ENCODE measurements around the gene PSAP.
"Not testable (repeated sequence)": the region's sequence is repeated elsewhere in the genome, so short reads cannot be mapped to it uniquely, and the experiment has no call there.

PSAP gene

DNA sequence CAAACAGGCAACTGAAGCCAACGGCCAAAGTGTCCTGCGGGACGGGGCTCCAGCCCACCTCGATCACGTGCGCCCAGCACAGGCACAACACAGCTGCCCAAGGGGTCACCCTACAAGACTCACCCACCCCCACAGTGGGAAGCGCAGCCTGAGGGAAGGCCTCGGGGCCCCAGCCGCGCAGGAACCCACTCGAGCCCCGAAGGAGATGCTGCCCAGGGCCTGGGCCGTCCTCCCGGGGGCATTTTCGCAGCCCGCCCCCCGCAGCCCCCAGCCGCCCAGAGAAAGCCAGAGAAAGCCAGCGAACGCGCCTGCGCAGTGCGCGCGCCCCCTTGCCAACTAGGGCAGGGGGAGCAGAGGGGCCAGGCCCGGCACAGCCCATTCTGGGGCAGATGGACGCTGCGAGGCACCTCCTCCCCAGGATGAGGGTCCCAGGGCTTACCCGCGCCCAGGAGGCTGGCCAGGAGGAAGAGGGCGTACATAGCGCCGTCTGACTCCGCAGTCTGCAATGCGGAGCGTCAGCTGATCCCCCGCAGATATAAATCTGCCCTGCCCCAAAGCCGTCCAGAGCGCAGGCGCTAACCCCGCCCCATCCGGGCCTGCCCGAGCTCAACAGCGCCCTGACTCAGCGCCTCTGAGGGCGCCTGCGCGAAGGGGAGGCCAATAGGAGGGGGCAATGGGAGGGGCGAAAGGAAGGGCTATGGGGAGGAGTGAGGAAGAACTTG lies at the start of gene PSAP:
TSS of gene PSAP (minus strand) at position 509 of the 722 bp plus-strand sequence. CDS start at position 479, 30 bp downstream.
- H3K36me3 ChIP-seq (ENCODE audit: control insufficient read depth, insufficient read depth, low read length, severe bottlenecking) = peaks cover 6% of the 10 kb centered on the region
- peaks cover 44% of the 10 kb centered on the region for H3K4me1 ChIP-seq (ENCODE audit: control insufficient read depth, insufficient read depth, low read length)
- peak within 1 kb of the TSS; percentile 96 for H3K9ac ChIP-seq (ENCODE audit: low read length)
- peak within 1 kb of the TSS; percentile 94 for H3K4me3 ChIP-seq (ENCODE audit: low read length)
- no peaks in the 10 kb centered on the region for H3K9me3 ChIP-seq (ENCODE audit: control insufficient read depth, low read length)
- peak; percentile 99 for DNase-seq (ENCODE audit: low read depth)
- H3K27me3 ChIP-seq (replicated peaks; ENCODE audit: control insufficient read depth, insufficient read depth, low read length) = no peaks in the 10 kb centered on the region

DNA sequence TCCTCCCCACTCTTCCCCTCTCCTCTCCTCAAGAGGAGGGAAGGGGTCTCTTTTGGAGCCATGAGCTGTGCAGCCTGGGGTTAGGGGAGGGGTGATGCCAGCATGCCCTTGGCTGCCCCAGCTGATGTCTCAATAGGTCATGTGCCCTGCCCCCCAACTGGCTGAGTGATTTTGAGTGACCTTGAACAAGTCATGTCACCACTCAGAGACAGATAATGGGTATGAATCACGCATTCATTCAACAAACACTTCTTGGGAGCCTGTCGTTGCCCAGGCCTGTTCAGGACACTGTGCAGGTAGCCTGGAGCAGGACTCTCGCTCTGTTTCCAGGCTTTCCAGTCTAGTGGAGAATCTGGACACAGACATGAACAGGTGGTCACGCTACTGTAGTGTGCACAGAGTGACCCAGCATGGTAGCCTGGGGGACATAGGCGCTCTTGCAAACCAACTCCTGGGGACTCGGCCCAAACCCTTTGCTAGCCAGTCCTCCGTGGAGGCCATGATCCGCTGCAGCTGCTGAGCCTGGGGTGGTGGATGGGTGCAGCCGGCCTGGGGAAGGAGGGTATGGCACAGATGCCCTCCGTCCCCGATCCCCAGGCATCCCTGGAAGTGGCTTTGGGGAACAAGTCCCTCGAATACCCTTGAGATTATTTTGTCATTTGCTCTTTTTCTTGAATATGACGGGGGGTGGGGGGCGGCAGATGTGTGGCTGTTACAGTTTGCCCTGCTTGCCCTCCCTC lies 49.6 kb upstream of the PSAP start:
- H3K9me3 ChIP-seq (ENCODE audit: control insufficient read depth, low read length) = no peaks in the 10 kb centered on the region
- H3K27me3 ChIP-seq (replicated peaks; ENCODE audit: control insufficient read depth, insufficient read depth, low read length) = no peaks in the 10 kb centered on the region
- H3K4me1 ChIP-seq (ENCODE audit: control insufficient read depth, insufficient read depth, low read length) = no peaks in the 10 kb centered on the region
- H3K4me3 ChIP-seq (ENCODE audit: low read length) = no peak overlapping the region
- no peak for DNase-seq (ENCODE audit: low read depth)
- H3K9ac ChIP-seq (ENCODE audit: low read length) = no peak overlapping the region
- no peaks in the 10 kb centered on the region for H3K36me3 ChIP-seq (ENCODE audit: control insufficient read depth, insufficient read depth, low read length, severe bottlenecking)

DNA sequence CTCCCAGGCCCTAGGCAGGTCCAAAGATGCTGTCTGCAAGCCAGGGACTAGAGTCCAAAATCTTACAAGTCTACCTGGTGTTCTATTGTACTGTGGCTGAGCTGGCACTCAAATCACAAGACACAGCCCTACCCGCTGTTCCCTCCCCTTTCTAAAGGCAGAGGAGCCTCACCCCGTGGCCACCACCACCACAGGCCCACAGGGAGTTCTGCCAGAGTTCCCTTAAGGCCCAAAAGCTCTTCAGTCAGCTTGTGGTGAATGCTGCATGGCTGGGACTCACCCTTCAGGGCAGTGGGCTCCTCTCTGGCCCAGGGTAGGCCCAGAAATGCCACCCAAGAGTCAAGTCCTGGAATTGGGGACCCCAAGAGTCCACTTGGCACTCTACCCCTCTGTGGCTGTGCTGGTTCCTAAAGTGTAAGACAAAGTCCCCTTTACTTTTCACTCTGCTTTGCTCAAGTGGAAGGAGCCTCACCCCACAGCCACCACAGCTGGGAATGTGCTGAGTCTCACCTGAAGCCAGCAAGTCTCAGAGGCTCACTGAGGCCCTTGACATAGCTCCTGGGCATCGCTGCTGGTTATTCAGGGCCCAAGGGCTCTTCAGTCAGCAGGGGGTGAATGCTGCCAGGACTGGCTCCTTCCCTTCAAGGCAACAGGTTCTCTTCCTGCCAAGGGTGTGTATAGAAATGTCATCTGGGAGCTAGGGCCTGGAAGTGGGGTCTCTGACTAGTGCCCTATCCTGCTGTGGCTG lies 48.8 kb upstream of the PSAP start:
- H3K4me1 ChIP-seq (ENCODE audit: control insufficient read depth, insufficient read depth, low read length) = no peaks in the 10 kb centered on the region
- H3K4me3 ChIP-seq (ENCODE audit: low read length) = no peak overlapping the region
- DNase-seq (ENCODE audit: low read depth) = no peak
- no peaks in the 10 kb centered on the region for H3K36me3 ChIP-seq (ENCODE audit: control insufficient read depth, insufficient read depth, low read length, severe bottlenecking)
- no peaks in the 10 kb centered on the region for H3K9me3 ChIP-seq (ENCODE audit: control insufficient read depth, low read length)
- no peaks in the 10 kb centered on the region for H3K27me3 ChIP-seq (replicated peaks; ENCODE audit: control insufficient read depth, insufficient read depth, low read length)
- no peak overlapping the region for H3K9ac ChIP-seq (ENCODE audit: low read length)

DNA sequence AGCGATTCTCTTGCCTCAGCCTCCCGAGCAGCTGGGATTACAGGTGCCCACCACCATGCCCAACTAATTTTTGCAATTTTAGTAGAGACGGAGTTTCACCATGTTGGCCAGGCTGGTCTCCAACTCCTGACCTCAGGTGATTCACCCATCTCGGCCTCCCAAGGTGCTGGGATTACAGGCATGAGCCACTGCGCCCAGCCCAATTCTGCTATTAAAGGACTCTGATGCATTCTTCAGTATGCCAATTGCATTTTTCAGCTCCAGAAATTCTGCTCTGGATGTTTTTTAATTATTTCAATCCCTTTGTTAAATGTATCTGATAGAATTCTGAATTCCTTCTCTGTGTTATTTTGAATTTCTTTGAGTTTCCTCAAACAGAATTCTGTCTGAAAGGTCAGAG lies 47.3 kb upstream of the PSAP start:
- not testable (repeated sequence) for H3K4me3 ChIP-seq (ENCODE audit: low read length); H3K4me1 ChIP-seq (ENCODE audit: control insufficient read depth, insufficient read depth, low read length); H3K36me3 ChIP-seq (ENCODE audit: control insufficient read depth, insufficient read depth, low read length, severe bottlenecking); H3K27me3 ChIP-seq (replicated peaks; ENCODE audit: control insufficient read depth, insufficient read depth, low read length); DNase-seq (ENCODE audit: low read depth); H3K9ac ChIP-seq (ENCODE audit: low read length); H3K9me3 ChIP-seq (ENCODE audit: control insufficient read depth, low read length)

DNA sequence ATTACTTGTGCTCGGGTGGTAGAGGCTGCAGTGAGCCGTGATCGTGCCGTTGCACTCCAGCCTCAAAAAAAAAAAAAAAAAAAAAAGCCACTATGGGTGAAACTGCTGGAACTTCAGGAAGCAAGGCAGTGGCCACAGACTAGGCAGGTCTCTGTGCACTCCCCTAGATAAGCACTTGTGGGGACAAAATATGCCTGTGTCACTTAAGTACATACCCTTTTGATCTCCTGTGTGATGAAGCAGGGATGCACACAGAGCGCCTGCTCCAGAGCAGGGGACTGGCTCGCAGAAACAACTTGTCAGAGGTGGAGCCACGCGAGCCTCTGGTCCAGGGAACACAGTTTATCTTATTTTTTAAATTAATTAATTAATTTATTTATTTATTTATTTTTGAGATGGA lies 42.9 kb upstream of the PSAP start:
- no peak for DNase-seq (ENCODE audit: low read depth)

DNA sequence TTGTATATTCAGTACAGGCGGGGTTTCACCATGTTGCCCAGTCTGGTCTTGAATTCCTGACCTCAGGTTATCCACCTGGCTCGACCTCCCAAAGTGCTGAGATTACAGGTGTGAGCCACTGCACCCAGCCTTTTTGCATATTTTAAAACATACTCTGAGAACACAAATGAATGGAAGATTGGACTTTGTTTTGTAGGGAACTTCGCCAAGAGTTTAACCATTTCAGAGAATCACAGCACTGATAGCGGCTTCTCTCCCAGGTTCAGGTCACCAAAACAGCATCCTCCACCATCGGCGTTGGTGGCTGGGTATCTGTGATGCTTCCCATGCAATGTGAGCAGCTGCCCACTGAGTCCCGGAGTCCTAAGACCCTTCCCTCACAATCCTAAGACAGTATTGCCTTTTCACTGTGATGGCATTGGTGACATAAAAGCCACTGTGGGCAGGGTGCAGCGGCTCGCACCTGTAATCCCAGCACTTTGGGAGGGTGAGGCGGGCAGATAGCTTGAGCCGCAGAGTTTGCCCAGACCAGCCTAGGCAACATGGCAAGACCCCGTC lies 42.3 kb upstream of the PSAP start:
- DNase-seq (ENCODE audit: low read depth) = no peak
- H3K4me3 ChIP-seq (ENCODE audit: low read length) = no peak overlapping the region
- no peaks in the 10 kb centered on the region for H3K36me3 ChIP-seq (ENCODE audit: control insufficient read depth, insufficient read depth, low read length, severe bottlenecking)
- H3K9me3 ChIP-seq (ENCODE audit: control insufficient read depth, low read length) = no peaks in the 10 kb centered on the region
- H3K27me3 ChIP-seq (replicated peaks; ENCODE audit: control insufficient read depth, insufficient read depth, low read length) = no peaks in the 10 kb centered on the region
- peaks cover 18% of the 10 kb centered on the region for H3K4me1 ChIP-seq (ENCODE audit: control insufficient read depth, insufficient read depth, low read length)
- H3K9ac ChIP-seq (ENCODE audit: low read length) = no peak overlapping the region

More for the DNA sequence above, 42.9 kb upstream of the PSAP start:
- no peak overlapping the region for H3K4me3 ChIP-seq (ENCODE audit: low read length)
- H3K9ac ChIP-seq (ENCODE audit: low read length) = no peak overlapping the region
- no peaks in the 10 kb centered on the region for H3K36me3 ChIP-seq (ENCODE audit: control insufficient read depth, insufficient read depth, low read length, severe bottlenecking)
- H3K4me1 ChIP-seq (ENCODE audit: control insufficient read depth, insufficient read depth, low read length) = peaks cover 18% of the 10 kb centered on the region
- H3K27me3 ChIP-seq (replicated peaks; ENCODE audit: control insufficient read depth, insufficient read depth, low read length) = no peaks in the 10 kb centered on the region
- H3K9me3 ChIP-seq (ENCODE audit: control insufficient read depth, low read length) = no peaks in the 10 kb centered on the region

DNA sequence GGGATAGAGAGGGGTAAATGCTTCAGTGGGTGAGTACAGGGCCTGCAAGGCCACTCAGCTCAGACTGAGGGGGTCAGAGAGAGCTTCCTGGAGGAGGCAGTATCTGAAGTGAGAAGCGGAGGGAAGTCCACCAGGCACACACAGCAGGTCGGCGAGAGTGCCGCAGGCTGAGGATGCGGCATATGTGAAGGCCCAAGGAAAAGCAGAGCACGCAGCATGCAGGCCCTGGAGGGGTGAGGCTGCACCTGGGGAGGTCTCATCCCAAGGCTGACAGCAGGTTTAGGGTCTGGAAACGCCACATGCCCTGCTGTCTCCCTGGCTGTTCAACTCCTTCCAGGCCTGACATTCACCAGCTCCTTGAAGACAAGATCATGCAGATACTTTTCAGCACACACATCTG lies 40.4 kb upstream of the PSAP start:
- H3K27me3 ChIP-seq (replicated peaks; ENCODE audit: control insufficient read depth, insufficient read depth, low read length) = no peaks in the 10 kb centered on the region
- H3K9ac ChIP-seq (ENCODE audit: low read length) = peak overlapping the region; percentile 9
- H3K36me3 ChIP-seq (ENCODE audit: control insufficient read depth, insufficient read depth, low read length, severe bottlenecking) = no peaks in the 10 kb centered on the region
- no peak for DNase-seq (ENCODE audit: low read depth)
- peaks cover 26% of the 10 kb centered on the region for H3K4me1 ChIP-seq (ENCODE audit: control insufficient read depth, insufficient read depth, low read length)
- no peak overlapping the region for H3K4me3 ChIP-seq (ENCODE audit: low read length)
- H3K9me3 ChIP-seq (ENCODE audit: control insufficient read depth, low read length) = no peaks in the 10 kb centered on the region

DNA sequence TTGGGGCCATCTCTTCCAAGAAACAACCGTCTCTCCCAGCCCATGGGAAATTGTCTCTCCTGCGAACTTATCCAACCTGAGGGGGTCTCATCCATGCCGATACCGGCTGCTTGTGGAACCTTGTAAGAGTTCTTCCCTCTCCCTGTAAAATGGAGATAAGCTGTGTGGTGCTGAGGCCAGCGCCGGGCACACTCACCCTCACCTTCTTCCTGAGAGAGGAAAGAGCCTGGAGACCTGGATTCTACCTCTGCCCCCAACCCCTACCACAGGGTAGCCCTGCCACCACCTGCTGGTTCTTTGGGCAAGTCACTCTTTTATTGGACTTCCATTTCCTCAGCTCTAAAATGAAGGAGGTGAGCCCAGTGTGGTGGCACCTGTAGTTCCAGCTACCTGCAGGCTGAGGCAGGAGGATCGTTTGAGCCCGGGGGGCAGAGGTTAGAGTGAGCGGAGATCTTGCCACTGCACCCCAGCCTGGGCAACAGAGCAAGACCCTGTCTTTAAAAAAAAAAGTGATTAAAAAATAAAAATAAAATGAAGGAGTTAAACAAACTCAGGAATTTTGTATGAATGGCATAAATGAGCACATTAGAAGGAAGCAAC lies 38.4 kb upstream of the PSAP start:
- Histone ChIP-seq H3K27me3 (replicated peaks; ENCODE audit: control insufficient read depth, insufficient read depth, low read length) (no peaks in the 10 kb centered on the region), H3K9me3 (ENCODE audit: control insufficient read depth, low read length) (no peaks in the 10 kb centered on the region), H3K4me1 (ENCODE audit: control insufficient read depth, insufficient read depth, low read length) (peaks cover 26% of the 10 kb centered on the region), H3K9ac (ENCODE audit: low read length) (peak overlapping the region; percentile 87), H3K4me3 (ENCODE audit: low read length) (peak overlapping the region; percentile 85), H3K36me3 (ENCODE audit: control insufficient read depth, insufficient read depth, low read length, severe bottlenecking) (no peaks in the 10 kb centered on the region)
- no peak for DNase-seq (ENCODE audit: low read depth)

DNA sequence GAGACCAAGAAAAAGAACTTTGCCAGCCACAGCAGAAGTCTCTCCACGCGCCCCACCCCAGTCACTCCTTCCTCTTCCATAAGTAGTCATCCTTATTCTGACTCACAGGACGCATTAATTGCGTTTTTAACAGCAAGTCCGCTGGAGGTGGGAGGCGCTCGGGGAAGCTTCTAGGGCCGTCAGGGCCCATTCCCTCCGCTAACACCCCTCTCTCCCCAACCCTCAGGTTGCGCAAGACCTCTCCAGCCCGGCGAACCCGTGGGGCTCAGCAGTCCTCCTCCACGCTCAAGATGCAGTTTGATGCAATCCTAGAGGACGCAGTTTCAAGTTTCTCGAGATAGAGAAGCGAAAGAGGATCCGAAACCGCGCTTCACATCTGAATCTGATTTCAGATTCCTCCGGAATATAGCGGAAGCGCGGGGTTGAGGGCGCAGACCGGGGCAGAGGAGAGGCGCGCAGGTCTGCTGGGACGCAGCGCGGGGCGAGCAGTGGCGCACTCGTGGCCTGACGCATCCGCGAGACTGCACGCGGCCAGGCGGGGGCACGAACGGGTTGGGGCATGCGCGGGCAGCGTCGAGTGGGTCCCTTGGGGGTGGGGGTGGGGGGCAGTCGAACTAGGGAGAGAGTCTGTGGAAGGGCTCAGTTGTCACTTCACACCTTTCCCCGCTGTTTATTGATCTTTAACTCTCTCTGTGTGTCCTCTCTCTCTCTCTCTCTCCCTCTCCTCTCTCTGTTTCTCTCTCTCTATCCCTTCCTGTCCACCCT lies 37.8 kb upstream of the PSAP start:
- Histone ChIP-seq H3K4me3 (ENCODE audit: low read length) (peak overlapping the region; percentile 85), H3K4me1 (ENCODE audit: control insufficient read depth, insufficient read depth, low read length) (peaks cover 26% of the 10 kb centered on the region), H3K9ac (ENCODE audit: low read length) (peak overlapping the region; percentile 87), H3K9me3 (ENCODE audit: control insufficient read depth, low read length) (no peaks in the 10 kb centered on the region), H3K27me3 (replicated peaks; ENCODE audit: control insufficient read depth, insufficient read depth, low read length) (no peaks in the 10 kb centered on the region), H3K36me3 (ENCODE audit: control insufficient read depth, insufficient read depth, low read length, severe bottlenecking) (no peaks in the 10 kb centered on the region)
- DNase-seq (ENCODE audit: low read depth) = peak; percentile 97

DNA sequence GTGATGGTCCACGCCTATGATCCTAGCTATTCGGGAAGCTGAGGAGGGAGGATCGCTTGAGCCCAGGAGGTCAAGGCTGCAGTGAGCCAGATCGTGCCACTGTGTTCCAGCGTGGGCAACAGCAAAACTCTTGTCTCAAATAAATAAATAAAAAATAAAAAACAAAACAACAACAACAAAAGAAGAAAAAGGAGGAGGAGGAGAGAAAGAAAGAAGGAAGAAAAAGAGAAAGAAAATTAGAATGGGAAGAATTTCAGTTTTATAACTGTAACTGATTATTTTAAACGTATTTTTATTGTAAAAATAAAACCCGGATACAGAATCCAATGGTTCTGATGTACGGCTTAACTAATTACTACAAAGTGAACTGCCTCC lies 37.2 kb upstream of the PSAP start:
- H3K27me3 ChIP-seq (replicated peaks; ENCODE audit: control insufficient read depth, insufficient read depth, low read length) = no peaks in the 10 kb centered on the region
- DNase-seq (ENCODE audit: low read depth) = no peak
- no peaks in the 10 kb centered on the region for H3K36me3 ChIP-seq (ENCODE audit: control insufficient read depth, insufficient read depth, low read length, severe bottlenecking)
- no peaks in the 10 kb centered on the region for H3K9me3 ChIP-seq (ENCODE audit: control insufficient read depth, low read length)
- peak overlapping the region; percentile 87 for H3K9ac ChIP-seq (ENCODE audit: low read length)
- H3K4me1 ChIP-seq (ENCODE audit: control insufficient read depth, insufficient read depth, low read length) = peaks cover 26% of the 10 kb centered on the region
- peak overlapping the region; percentile 85 for H3K4me3 ChIP-seq (ENCODE audit: low read length)
